COLO668 (cell line): ENCODE measurements around the gene DNAJC8.

Source experiments
- DNase-seq: peaks from one replicate; lab custom pipeline; 2025; ENCODE audit not compliant: unreplicated experiment; lab: John Stamatoyannopoulos, UW

Gene DNAJC8

GRCh38 chr1:28173151-28173979, 59.5 kb downstream of the DNAJC8 start:
- DNase-seq, result no peak

GRCh38 chr1:28172713-28173150, 60.1 kb downstream of the DNAJC8 start:
- DNase-seq, result no peak

GRCh38 chr1:28171246-28171645, 61.6 kb downstream of the DNAJC8 start:
- no peak for DNase-seq

- DNase-seq, result no peak
Observed at GRCh38 chr1:28170001-28170596, 62.7 kb downstream of the DNAJC8 start.

- DNase-seq, result no peak
Observed at GRCh38 chr1:28163496-28164161, 69.2 kb downstream of the DNAJC8 start.

GRCh38 chr1:28162151-28162550, 70.7 kb downstream of the DNAJC8 start:
- DNase-seq, result peak; percentile 32

GRCh38 chr1:28161751-28162150, 71.1 kb downstream of the DNAJC8 start:
- DNase-seq, result no peak

GRCh38 chr1:28160782-28161266, 72.0 kb downstream of the DNAJC8 start:
- no peak for DNase-seq

GRCh38 chr1:28159680-28160079, 73.1 kb downstream of the DNAJC8 start:
- no peak for DNase-seq

- DNase-seq, result no peak
Observed at GRCh38 chr1:28159243-28159642, 73.6 kb downstream of the DNAJC8 start.

GRCh38 chr1:28157894-28158293, 74.9 kb downstream of the DNAJC8 start:
- no peak for DNase-seq

- no peak for DNase-seq
Observed at GRCh38 chr1:28156821-28157220, 76.0 kb downstream of the DNAJC8 start.

GRCh38 chr1:28155628-28156027, 77.2 kb downstream of the DNAJC8 start:
- no peak for DNase-seq

- no peak for DNase-seq
Observed at GRCh38 chr1:28154078-28154594, 78.7 kb downstream of the DNAJC8 start.
